RWPE2 (cell line): ENCODE data around the gene ATP2C1.

Experiments used
- ATAC-seq: fragments of 200-7000 bp; cut with Tn5 transposase; 3 replicates; pipeline ENCODE4 v1.9.1; 2021; ENCODE audit warnings: low read depth
- DNase-seq: peaks from one replicate; pipeline ENCODE4 v3.0.0-alpha.2; 2020; ENCODE audit warnings: low spot score
- H3K27ac ChIP-seq: fragments of 450-650 bp; 2 replicates; pipeline ENCODE4 v1.5.1; 2017; ENCODE audit warnings: mild to moderate bottlenecking; ENCODE audit not compliant: poor library complexity, severe bottlenecking
- H3K27me3 ChIP-seq: fragments of 250-450 bp; sonication (Bioruptor Pico); 2 replicates; pipeline ENCODE4 v1.5.1; 2021; ENCODE audit warnings: mild to moderate bottlenecking, moderate library complexity; ENCODE audit not compliant: insufficient read depth, poor library complexity, severe bottlenecking
- H3K36me3 ChIP-seq: fragments of 250-450 bp; sonication (Bioruptor Pico); 2 replicates; pipeline ENCODE4 v1.5.1; 2020; ENCODE audit warnings: low read depth, mild to moderate bottlenecking, moderate library complexity
- H3K4me1 ChIP-seq: fragments of 250-450 bp; sonication (Bioruptor Pico); 2 replicates; pipeline ENCODE4 v1.5.1; 2021; ENCODE audit warnings: mild to moderate bottlenecking, moderate library complexity; ENCODE audit not compliant: insufficient read depth, poor library complexity, severe bottlenecking
- H3K4me3 ChIP-seq: fragments of 250-450 bp; sonication (Bioruptor Pico); 2 replicates; pipeline ENCODE4 v1.5.1; 2021; ENCODE audit warnings: mild to moderate bottlenecking, moderate library complexity; ENCODE audit not compliant: severe bottlenecking
- H3K9me3 ChIP-seq: fragments of 250-450 bp; sonication (Bioruptor Pico); 2 replicates; pipeline ENCODE4 v1.5.1; 2021; ENCODE audit warnings: mild to moderate bottlenecking, moderate library complexity; ENCODE audit not compliant: severe bottlenecking
- TF ChIP-seq, protein P1 (sequence below): fragments of 450-650 bp; IDR thresholded peaks from one replicate; pipeline ENCODE4 v1.5.1; 2017; ENCODE audit warnings: mild to moderate bottlenecking, moderate library complexity; ENCODE audit not compliant: poor library complexity, severe bottlenecking

The ATP2C1 gene

GRCh38 chr3:131004603-131005002 lies 110.7 kb downstream of the ATP2C1 start:
- ATAC-seq = no peak
- no peaks in the 10 kb centered on the region for H3K9me3 ChIP-seq
- no peaks in the 10 kb centered on the region for H3K27me3 ChIP-seq
- TF ChIP-seq, protein P1, sequence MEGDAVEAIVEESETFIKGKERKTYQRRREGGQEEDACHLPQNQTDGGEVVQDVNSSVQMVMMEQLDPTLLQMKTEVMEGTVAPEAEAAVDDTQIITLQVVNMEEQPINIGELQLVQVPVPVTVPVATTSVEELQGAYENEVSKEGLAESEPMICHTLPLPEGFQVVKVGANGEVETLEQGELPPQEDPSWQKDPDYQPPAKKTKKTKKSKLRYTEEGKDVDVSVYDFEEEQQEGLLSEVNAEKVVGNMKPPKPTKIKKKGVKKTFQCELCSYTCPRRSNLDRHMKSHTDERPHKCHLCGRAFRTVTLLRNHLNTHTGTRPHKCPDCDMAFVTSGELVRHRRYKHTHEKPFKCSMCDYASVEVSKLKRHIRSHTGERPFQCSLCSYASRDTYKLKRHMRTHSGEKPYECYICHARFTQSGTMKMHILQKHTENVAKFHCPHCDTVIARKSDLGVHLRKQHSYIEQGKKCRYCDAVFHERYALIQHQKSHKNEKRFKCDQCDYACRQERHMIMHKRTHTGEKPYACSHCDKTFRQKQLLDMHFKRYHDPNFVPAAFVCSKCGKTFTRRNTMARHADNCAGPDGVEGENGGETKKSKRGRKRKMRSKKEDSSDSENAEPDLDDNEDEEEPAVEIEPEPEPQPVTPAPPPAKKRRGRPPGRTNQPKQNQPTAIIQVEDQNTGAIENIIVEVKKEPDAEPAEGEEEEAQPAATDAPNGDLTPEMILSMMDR = no peak
- H3K36me3 ChIP-seq = peaks cover 45% of the 10 kb centered on the region
- no peak overlapping the region for H3K27ac ChIP-seq
- H3K4me3 ChIP-seq = no peak overlapping the region
- H3K4me1 ChIP-seq = no peaks in the 10 kb centered on the region
- DNase-seq = no peak

- Histone ChIP-seq H3K4me1 (no peaks in the 10 kb centered on the region), H3K27me3 (no peaks in the 10 kb centered on the region), H3K27ac (no peak overlapping the region), H3K4me3 (no peak overlapping the region), H3K9me3 (no peaks in the 10 kb centered on the region), H3K36me3 (peaks cover 24% of the 10 kb centered on the region)
- ATAC-seq (no peak), DNase-seq (no peak)
- TF ChIP-seq, protein P1 = no peak
These were observed 113.4 kb downstream of the ATP2C1 start for GRCh38 chr3:131007256-131007655.

DNA sequence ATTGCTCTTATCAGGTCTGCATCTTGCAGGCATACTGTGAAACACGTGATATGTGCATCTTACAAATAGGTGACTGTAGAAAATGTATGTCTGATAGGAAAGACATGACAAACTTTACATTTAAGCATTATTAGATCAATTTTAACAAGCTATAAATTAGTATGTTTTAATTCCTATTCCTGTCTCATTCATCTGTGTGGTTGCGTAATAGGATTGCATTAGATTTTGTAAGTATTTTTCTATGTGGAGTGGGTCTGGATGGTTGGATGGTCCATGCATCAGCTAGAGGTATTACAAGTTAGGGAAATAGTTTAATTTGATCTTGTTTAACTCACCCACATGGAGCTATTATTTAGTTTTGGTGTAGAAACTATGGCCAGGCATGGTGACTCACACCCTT lies 113.9 kb downstream of the ATP2C1 start:
- TF ChIP-seq, protein P1 = no peak
- Histone ChIP-seq H3K36me3 (peaks cover 28% of the 10 kb centered on the region), H3K9me3 (no peaks in the 10 kb centered on the region), H3K27me3 (no peaks in the 10 kb centered on the region), H3K4me3 (no peak overlapping the region), H3K27ac (no peak overlapping the region), H3K4me1 (no peaks in the 10 kb centered on the region)
- ATAC-seq (no peak), DNase-seq (no peak)

DNA sequence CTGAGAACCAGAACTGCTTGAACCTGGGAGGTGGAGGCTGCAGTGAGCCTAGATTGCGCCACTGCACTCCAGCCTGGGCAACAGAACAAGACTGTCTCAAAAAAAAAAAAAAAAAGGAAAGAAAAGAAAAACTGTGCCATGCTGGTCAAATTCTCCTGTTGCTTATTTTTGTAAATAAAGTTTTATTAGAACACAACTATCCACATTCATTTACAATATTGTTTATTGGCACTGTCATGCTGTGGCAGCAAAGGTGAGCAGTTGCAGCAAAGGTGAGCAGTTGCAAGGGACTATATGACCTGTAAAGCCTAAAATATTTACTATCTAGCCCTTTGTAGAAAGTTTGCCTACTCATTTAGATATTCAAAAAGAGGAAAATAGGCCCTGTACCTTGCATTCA lies 114.4 kb downstream of the ATP2C1 start:
- H3K36me3 ChIP-seq = peaks cover 26% of the 10 kb centered on the region
- DNase-seq = no peak
- TF ChIP-seq, protein P1 = no peak
- H3K4me3 ChIP-seq = no peak overlapping the region
- H3K27me3 ChIP-seq = no peaks in the 10 kb centered on the region
- H3K27ac ChIP-seq = no peak overlapping the region
- ATAC-seq = no peak
- no peaks in the 10 kb centered on the region for H3K9me3 ChIP-seq
- no peaks in the 10 kb centered on the region for H3K4me1 ChIP-seq

GRCh38 chr3:131009698-131010097 lies 115.8 kb downstream of the ATP2C1 start:
- Histone ChIP-seq H3K27ac (no peak overlapping the region), H3K4me3 (no peak overlapping the region), H3K9me3 (no peaks in the 10 kb centered on the region), H3K4me1 (no peaks in the 10 kb centered on the region), H3K36me3 (peaks cover 26% of the 10 kb centered on the region), H3K27me3 (no peaks in the 10 kb centered on the region)
- TF ChIP-seq, protein P1 = no peak
- no peak for DNase-seq
- no peak for ATAC-seq
